ENCODE results near the gene RASA3. TPM values are rescaled to one million over a fixed set of nuclear protein-coding genes. Genes with fewer than 3 reads are reported as not detected.
A peak's percentile ranks its signal among the peaks of the same experiment; 100 is the strongest.

RASA3 gene
- total and polyA plus RNA-seq, 2 of the 4 experiments (the other 2 are of a cell fraction), result 21.0 to 31.4 TPM

- H3K9me3 ChIP-seq (ENCODE audit: control insufficient read depth, insufficient read depth, low read length), result no peaks in the 10 kb centered on the region
- H3K14ac ChIP-seq (replicated peaks; ENCODE audit: low read depth, low read length), result no peak overlapping the region
- H3K79me1 ChIP-seq (ENCODE audit: low read depth in 1 of 2, low read length in 2 of 2), result peaks cover 0 to 72% of the 10 kb centered on the region in 2 experiments; a peak in 3 of 4 replicates
- H2BK120ac ChIP-seq (ENCODE audit: low read depth, low read length), result peak overlapping the region; percentile 35; the same call in 1 of the 2 replicates
- H3K4me1 ChIP-seq (ENCODE audit: control insufficient read depth, insufficient read depth, low read length), result peaks cover 36% of the 10 kb centered on the region
- peak overlapping the region; percentile 69 for H2AK9ac ChIP-seq (replicated peaks; ENCODE audit: low read depth, low read length, poor library complexity)
- DNase-seq, result peak; percentile 44
- H2BK20ac ChIP-seq (ENCODE audit: low read depth, low read length), result no peak overlapping the region
- peak overlapping the region; percentile 4; the same call in 1 of the 2 replicates for H2AK5ac ChIP-seq (ENCODE audit: low read depth, low read length)
- H4K91ac ChIP-seq (ENCODE audit: insufficient read depth, low read depth, low read length), result no peak overlapping the region
- H3K18ac ChIP-seq (ENCODE audit: low read depth, low read length), result no peak overlapping the region
- no peaks in the 10 kb centered on the region for H3K27me3 ChIP-seq (ENCODE audit: control insufficient read depth, insufficient read depth, low read length)
- WGBS, 2 experiments (ENCODE audit: extremely low coverage in 2 of 2, insufficient read length in 1 of 2), result 81% methylated on average over 22 of the region's 25 CpGs; no CpG with 5 or more reads in 1 of the 2 experiments
- H2BK5ac ChIP-seq (ENCODE audit: low read depth, low read length, poor library complexity, severe bottlenecking), result peak overlapping the region; percentile 6
- H3K36me3 ChIP-seq (ENCODE audit: control insufficient read depth, insufficient read depth, low read length), result peaks cover 9% of the 10 kb centered on the region
- no peak overlapping the region for H4K8ac ChIP-seq (ENCODE audit: low read depth in 2 of 2, low read length in 2 of 2)
- ATAC-seq (ENCODE audit: low read depth), result no peak
- H4K5ac ChIP-seq (ENCODE audit: low read depth, low read length), result no peak overlapping the region; the same call in 1 of the 2 replicates
- 0 out of 2 replicates have a peak overlapping the region, but pooled peaks have one; percentile 22 for H3K27ac ChIP-seq (ENCODE audit: insufficient read depth, low read length)
- POLR2A ChIA-PET (ENCODE audit: unreplicated experiment), result no interaction called here
- peaks cover 86% of the 10 kb centered on the region for H4K20me1 ChIP-seq (ENCODE audit: insufficient read depth, low read length)
- H2BK15ac ChIP-seq (ENCODE audit: low read depth, low read length), result no peak overlapping the region
- TF ChIP-seq NFE2L2 (IDR thresholded peaks at IDR 0.05; ENCODE audit: low read depth, low read length) (no peak), FOS (IDR thresholded peaks at IDR 0.05; ENCODE audit: low read depth, low read length) (no peak)
- no peak overlapping the region for H2AFZ ChIP-seq (replicated peaks; ENCODE audit: low read length, poor library complexity)
- dilution Hi-C loops (cut with HindIII; ENCODE audit: low sequenced_read_pairs, unreplicated experiment) (no loop called here), in situ Hi-C loops (cut with MboI; ENCODE audit: low sequenced_read_pairs) (no loop called here), intact Hi-C loops (cut with micrococcal nuclease) (no loop called here)
- no peak overlapping the region for H3K56ac ChIP-seq (ENCODE audit: extremely low read depth, insufficient read depth, low read length)
- H3K4me3 ChIP-seq (ENCODE audit: insufficient read depth, low read depth, low read length), result no peak overlapping the region
- no peak overlapping the region for H3K4me2 ChIP-seq (ENCODE audit: low read depth, low read length)
- BruUV-seq (replicated peaks), result no TSS peak
- H3K9ac ChIP-seq (ENCODE audit: low read depth, low read length), result no peak overlapping the region
- H3K4ac ChIP-seq (ENCODE audit: low read depth, low read length), result peak overlapping the region; percentile 46; the same call in 1 of the 2 replicates
- CTCF ChIA-PET, result no interaction called here
- H3K9me1 ChIP-seq (ENCODE audit: insufficient read depth, low read length), result peaks cover 14% of the 10 kb centered on the region
- no peak overlapping the region for H3K23ac ChIP-seq (ENCODE audit: low read depth, low read length)
These were observed 32.4 kb downstream of the RASA3 start for GRCh38 chr13:114099918-114100445.

Data from IMR-90 (cell line).